GM19455 (cell line): ENCODE data around the gene PGC.

ENCODE experiments used
- ATAC-seq: cut with Tn5 transposase; IDR thresholded peaks from one replicate; pipeline ENCODE4 v1.9.1; 2021; ENCODE audit not compliant: unreplicated experiment

The PGC gene

GRCh38 chr6:41716516-41717391 lies 30.4 kb downstream of the PGC start:
- ATAC-seq = no peak

- ATAC-seq = no peak
Measured at GRCh38 chr6:41715795-41716515, 31.2 kb downstream of the PGC start.

GRCh38 chr6:41714556-41715273 lies 32.5 kb downstream of the PGC start:
- no peak for ATAC-seq

GRCh38 chr6:41713650-41714291 lies 33.4 kb downstream of the PGC start:
- ATAC-seq = peak; percentile 45

- peak; percentile 12 for ATAC-seq
Measured at GRCh38 chr6:41713159-41713649, 34.0 kb downstream of the PGC start.

GRCh38 chr6:41712651-41713103 lies 34.5 kb downstream of the PGC start:
- ATAC-seq = no peak

GRCh38 chr6:41711323-41712038 lies 35.7 kb downstream of the PGC start:
- no peak for ATAC-seq

GRCh38 chr6:41709375-41709774 lies 37.8 kb downstream of the PGC start:
- no peak for ATAC-seq

GRCh38 chr6:41708856-41709255 lies 38.3 kb downstream of the PGC start:
- no peak for ATAC-seq

- ATAC-seq = no peak
Measured at GRCh38 chr6:41707565-41708200, 39.5 kb downstream of the PGC start.

- ATAC-seq = no peak
Measured at GRCh38 chr6:41706876-41707564, 40.2 kb downstream of the PGC start.

GRCh38 chr6:41705996-41706835 lies 41.0 kb downstream of the PGC start:
- ATAC-seq = peak; percentile 68

- no peak for ATAC-seq
Measured at GRCh38 chr6:41705311-41705995, 41.7 kb downstream of the PGC start.

GRCh38 chr6:41704656-41705310 lies 42.4 kb downstream of the PGC start:
- ATAC-seq = no peak

- ATAC-seq = no peak
Measured at GRCh38 chr6:41704028-41704427, 43.2 kb downstream of the PGC start.

GRCh38 chr6:41702771-41703494 lies 44.3 kb downstream of the PGC start:
- no peak for ATAC-seq
